Transverse colon (tissue), 4 donors: Measurements from ENCODE around the gene SF3A1. TPM values are rescaled to one million over a fixed set of nuclear protein-coding genes. Genes with fewer than 3 reads are reported as not detected.
A peak's percentile ranks its signal among the peaks of the same experiment; 100 is the strongest.
"Not testable (repeated sequence)": the region's sequence is repeated elsewhere in the genome, so short reads cannot be mapped to it uniquely, and the experiment has no call there.

Experiments used
- DNase-seq: peaks from one replicate; pipeline ENCODE4 v3.0.0-alpha.2; 2019
- H3K27ac ChIP-seq, 4 donors: fragments of 200-600 bp; sonication (generic); 2 replicates each; pipeline ENCODE4 v1.5.1; 2016 to 2018; ENCODE audit warnings: inconsistent platforms in 4 of 4
- H3K27me3 ChIP-seq: fragments of 200-600 bp; sonication (generic); 2 replicates; pipeline ENCODE4 v1.5.1; 2017; ENCODE audit warnings: inconsistent platforms
- H3K36me3 ChIP-seq, 4 donors: fragments of 200-600 bp; sonication (generic); 2 replicates each; pipeline ENCODE4 v1.5.1; 2017 to 2019; ENCODE audit warnings: inconsistent platforms in 4 of 4
- H3K4me1 ChIP-seq, 4 donors: fragments of 200-600 bp; sonication (generic); 2 replicates each; pipeline ENCODE4 v1.5.1; 2017 to 2020; ENCODE audit warnings: inconsistent platforms in 4 of 4
- H3K4me3 ChIP-seq, 4 donors: fragments of 200-600 bp; sonication (generic); 1 replicate in 1 of 4; 2 replicates in 3 of 4; pipeline versions ENCODE4 v1.5.1 to v1.6.1; 2017 to 2019; ENCODE audit warnings: inconsistent platforms in 4 of 4
- H3K9me3 ChIP-seq, 2 donors: fragments of 200-600 bp; sonication (generic); 2 replicates each; pipeline ENCODE4 v1.5.1; 2017 to 2019; ENCODE audit warnings: inconsistent platforms in 2 of 2
- CTCF ChIP-seq, 5 experiments: fragments of 200-600 bp in 3 of 5; fragments of 450-650 bp in 2 of 5; sonication (generic) in 3 of 5; IDR thresholded peaks; 1 replicate in 2 of 5; 2 replicates in 3 of 5; pipeline ENCODE4 v1.5.1; 2016 to 2017; ENCODE audit warnings: antibody characterized with exemption in 5 of 5, inconsistent platforms in 3 of 5, mild to moderate bottlenecking in 2 of 5, moderate library complexity in 1 of 5
- EP300 ChIP-seq: sonication (generic); formaldehyde crosslinking; IDR thresholded peaks from one replicate; pipeline ENCODE4 v1.6.1; 2017; ENCODE audit warnings: antibody characterized with exemption, low read depth
- POLR2A ChIP-seq: fragments of 450-650 bp; IDR thresholded peaks from one replicate; pipeline ENCODE4 v1.6.1; 2016; ENCODE audit warnings: antibody characterized with exemption, mild to moderate bottlenecking, moderate library complexity
- POLR2AphosphoS5 ChIP-seq, 3 donors: sonication (generic); formaldehyde crosslinking; IDR thresholded peaks; one replicate each; pipeline ENCODE4 v1.6.1; 2016; ENCODE audit warnings: antibody characterized with exemption in 3 of 3
- WGBS, 2 donors: methylation state at CpG; one replicate each; pipeline ENCODE4 v1.1.5; 2018; ENCODE audit warnings: low coverage in 1 of 2; 5-methylcytosine and 5-hydroxymethylcytosine counted together
- in situ Hi-C, 4 donors: fragments of 200-750 bp; cut with MboI; loops; one replicate each; pipeline versions ENCODE4 v1.15.0 to v1.15.1; 2017; ENCODE audit warnings: low sequenced_read_pairs in 3 of 4, low pct_ligation_motif_present in 1 of 4, low pct_unique_long_range_greater_than_20kb in 1 of 4
- intact Hi-C: fragments of 100-400 bp; cut with DNase I; formaldehyde crosslinking; loops from one replicate; pipeline ENCODE4 v1.15.1; 2023; ENCODE audit warnings: low total_unique reads
- total RNA-seq, 4 donors: library from RNA; depleted of rRNA; stranded (reverse); fragments of >200 nt; gene quantifications; one replicate each; pipeline ENCODE4 v1.1.0, GENCODE V29; 2016

Gene SF3A1
- total RNA-seq, 4 donors from 2014 or later: 73.2 to 664 (median 99.3) TPM

- H3K27ac ChIP-seq: peak overlapping the region in 2 of 4 donors; percentile 2 to 50
- in situ Hi-C loops: no loop called here
These were observed 15.6 kb downstream of the SF3A1 start for GRCh38 chr22:30340911-30341685.

GRCh38 chr22:30338802-30339201 lies 17.9 kb downstream of the SF3A1 start:
- peaks cover under 1 to 6% (median 1%) of the 10 kb centered on the region in 4 donors for H3K4me1 ChIP-seq
- DNase-seq: no peak
- H3K36me3 ChIP-seq: peaks cover 0 to 98% (median 48%) of the 10 kb centered on the region in 4 donors
- in situ Hi-C loops: no loop called here
- H3K27me3 ChIP-seq: no peaks in the 10 kb centered on the region
- no peak for TF ChIP-seq POLR2AphosphoS5 (IDR thresholded peaks at IDR 0.05)
- no peak for TF ChIP-seq EP300
- no peak for TF ChIP-seq POLR2A
- intact Hi-C loops: no loop called here
- no peak overlapping the region for H3K4me3 ChIP-seq
- no peak overlapping the region for H3K27ac ChIP-seq
- no peaks in the 10 kb centered on the region for H3K9me3 ChIP-seq
- 94 to 100% methylated on average over 3 to 7 of the region's 7 CpGs for WGBS, 2 donors

More at GRCh38 chr22:30340911-30341685, 15.6 kb downstream of the SF3A1 start:
- H3K36me3 ChIP-seq: peaks cover 0 to 100% (median 49%) of the 10 kb centered on the region in 4 donors
- H3K9me3 ChIP-seq: no peaks in the 10 kb centered on the region
- no peak for DNase-seq
- no peaks in the 10 kb centered on the region for H3K4me1 ChIP-seq
- intact Hi-C loops: no loop called here
- no peaks in the 10 kb centered on the region for H3K27me3 ChIP-seq
- 46 to 88% methylated on average over 6 to 15 of the region's 16 CpGs for WGBS, 2 donors
- TF ChIP-seq CTCF (IDR thresholded peaks at IDR 0.05) (no peak), POLR2A (no peak), POLR2AphosphoS5 (IDR thresholded peaks at IDR 0.05) (no peak), EP300 (no peak)
- no peak overlapping the region for H3K4me3 ChIP-seq

GRCh38 chr22:30338341-30338740 lies 18.4 kb downstream of the SF3A1 start:
- H3K36me3 ChIP-seq: peaks cover 0 to 94% (median 47%) of the 10 kb centered on the region in 4 donors
- intact Hi-C loops, DNase-seq, in situ Hi-C loops, H3K27me3 ChIP-seq, H3K27ac ChIP-seq, H3K4me3 ChIP-seq, H3K9me3 ChIP-seq: not testable (repeated sequence)
- H3K4me1 ChIP-seq: peaks cover 4 to 10% (median 6%) of the 10 kb centered on the region in 4 donors
- 69 to 87% methylated on average over 3 to 9 of the region's 9 CpGs for WGBS, 2 donors

- 86 to 100% methylated on average over 3 to 8 of the region's 8 CpGs for WGBS, 2 donors
- no peak overlapping the region for H3K27ac ChIP-seq
- intact Hi-C loops: no loop called here
- H3K36me3 ChIP-seq: peaks cover 0 to 86% (median 42%) of the 10 kb centered on the region in 4 donors
- H3K27me3 ChIP-seq: no peaks in the 10 kb centered on the region
- TF ChIP-seq POLR2AphosphoS5 (IDR thresholded peaks at IDR 0.05) (no peak), EP300 (no peak), CTCF (IDR thresholded peaks at IDR 0.05) (no peak), POLR2A (no peak)
- no peak overlapping the region for H3K4me3 ChIP-seq
- in situ Hi-C loops: no loop called here
- no peaks in the 10 kb centered on the region for H3K9me3 ChIP-seq
- peaks cover 4 to 17% (median 15%) of the 10 kb centered on the region in 4 donors for H3K4me1 ChIP-seq
- DNase-seq: no peak
These were observed 19.3 kb downstream of the SF3A1 start for GRCh38 chr22:30337461-30337778.

GRCh38 chr22:30336752-30337460 lies 19.8 kb downstream of the SF3A1 start:
- no peak for TF ChIP-seq POLR2A
- no peak for TF ChIP-seq CTCF (IDR thresholded peaks at IDR 0.05)
- TF ChIP-seq POLR2AphosphoS5 (IDR thresholded peaks at IDR 0.05): no peak
- no peak for TF ChIP-seq EP300
- in situ Hi-C loops: no loop called here
- Histone ChIP-seq H3K36me3 (peaks cover 0 to 86% (median 40%) of the 10 kb centered on the region in 4 donors), H3K4me3 (no peak overlapping the region), H3K27ac (no peak overlapping the region), H3K4me1 (peaks cover 4 to 17% (median 15%) of the 10 kb centered on the region in 4 donors), H3K9me3 (no peaks in the 10 kb centered on the region), H3K27me3 (no peaks in the 10 kb centered on the region)
- DNase-seq: no peak
- WGBS, 2 donors: 80 to 98% methylated on average over 3 to 4 of the region's 4 CpGs
- intact Hi-C loops: no loop called here
